ENCODE data around the gene CYP4F2. TPM values are rescaled to one million over a fixed set of nuclear protein-coding genes. Genes with fewer than 3 reads are reported as not detected.
"Not testable (repeated sequence)": the region's sequence is repeated elsewhere in the genome, so short reads cannot be mapped to it uniquely, and the experiment has no call there.

Gene CYP4F2
- total RNA-seq, 1 donor from 2014 or later: not detected

- Mint-ChIP-seq H3K27ac (no peak overlapping the region), H3K9me3 (peaks cover 15% of the 10 kb centered on the region), H3K4me1 (ENCODE audit: unreplicated experiment) (no peaks in the 10 kb centered on the region), H3K27me3 (no peaks in the 10 kb centered on the region), H3K36me3 (no peaks in the 10 kb centered on the region), H3K4me3 (no peak overlapping the region)
- TF ChIP-seq CTCF (conservative IDR thresholded peaks at IDR 0.05): no peak
- DNase-seq (ENCODE audit: extremely low spot score, unreplicated experiment): no peak
These were observed 54.5 kb downstream of the CYP4F2 start for GRCh38 chr19:15843203-15843893.

- no peaks in the 10 kb centered on the region for H3K36me3 Mint-ChIP-seq
- H3K9me3 Mint-ChIP-seq: peaks cover 12% of the 10 kb centered on the region
- H3K27me3 Mint-ChIP-seq: no peaks in the 10 kb centered on the region
- H3K4me1 Mint-ChIP-seq (ENCODE audit: unreplicated experiment): no peaks in the 10 kb centered on the region
- no peak overlapping the region for H3K27ac Mint-ChIP-seq
- DNase-seq (ENCODE audit: extremely low spot score, unreplicated experiment): no peak
- H3K4me3 Mint-ChIP-seq: no peak overlapping the region
- TF ChIP-seq CTCF (conservative IDR thresholded peaks at IDR 0.05): no peak
These were observed 55.9 kb downstream of the CYP4F2 start for GRCh38 chr19:15841875-15842569.

GRCh38 chr19:15840833-15841232 lies 57.0 kb downstream of the CYP4F2 start:
- no peaks in the 10 kb centered on the region for H3K27me3 Mint-ChIP-seq
- no peak overlapping the region for H3K4me3 Mint-ChIP-seq
- no peaks in the 10 kb centered on the region for H3K36me3 Mint-ChIP-seq
- H3K4me1 Mint-ChIP-seq (ENCODE audit: unreplicated experiment): no peaks in the 10 kb centered on the region
- no peak for DNase-seq (ENCODE audit: extremely low spot score, unreplicated experiment)
- H3K9me3 Mint-ChIP-seq: peaks cover 9% of the 10 kb centered on the region
- H3K27ac Mint-ChIP-seq: no peak overlapping the region
- no peak for TF ChIP-seq CTCF (conservative IDR thresholded peaks at IDR 0.05)

GRCh38 chr19:15839888-15840287 lies 58.0 kb downstream of the CYP4F2 start:
- H3K4me1 Mint-ChIP-seq (ENCODE audit: unreplicated experiment); H3K4me3 Mint-ChIP-seq; H3K27ac Mint-ChIP-seq; H3K36me3 Mint-ChIP-seq; H3K27me3 Mint-ChIP-seq; DNase-seq (ENCODE audit: extremely low spot score, unreplicated experiment): not testable (repeated sequence)
- H3K9me3 Mint-ChIP-seq: peaks cover 11% of the 10 kb centered on the region

GRCh38 chr19:15838351-15838750 lies 59.5 kb downstream of the CYP4F2 start:
- Mint-ChIP-seq H3K4me3 (no peak overlapping the region), H3K27ac (no peak overlapping the region), H3K9me3 (peaks cover 11% of the 10 kb centered on the region), H3K36me3 (no peaks in the 10 kb centered on the region), H3K27me3 (no peaks in the 10 kb centered on the region), H3K4me1 (ENCODE audit: unreplicated experiment) (no peaks in the 10 kb centered on the region)
- TF ChIP-seq CTCF (conservative IDR thresholded peaks at IDR 0.05): no peak
- DNase-seq (ENCODE audit: extremely low spot score, unreplicated experiment): no peak

GRCh38 chr19:15837221-15837731 lies 60.6 kb downstream of the CYP4F2 start:
- Mint-ChIP-seq H3K36me3 (no peaks in the 10 kb centered on the region), H3K27me3 (no peaks in the 10 kb centered on the region), H3K4me3 (no peak overlapping the region), H3K4me1 (ENCODE audit: unreplicated experiment) (no peaks in the 10 kb centered on the region), H3K9me3 (peaks cover 7% of the 10 kb centered on the region), H3K27ac (no peak overlapping the region)
- DNase-seq (ENCODE audit: extremely low spot score, unreplicated experiment): no peak
- no peak for TF ChIP-seq CTCF (conservative IDR thresholded peaks at IDR 0.05)

All from type B pancreatic cell (in vitro differentiated cells).